Measurements from ENCODE around the gene TMEM247. TPM values are rescaled to one million over a fixed set of nuclear protein-coding genes. Genes with fewer than 3 reads are reported as not detected.
"Not testable (repeated sequence)": the region's sequence is repeated elsewhere in the genome, so short reads cannot be mapped to it uniquely, and the experiment has no call there.

TMEM247 gene
- total RNA-seq, 1 experiment from 2014 or later, result not detected

GRCh38 chr2:46471019-46471583 is 8.3 kb upstream of the TMEM247 start:
- Histone ChIP-seq H3K27ac (ENCODE audit: low read depth, low read length, poor library complexity, severe bottlenecking) (no peak overlapping the region), H3K4me3 (ENCODE audit: low read depth, low read length, poor library complexity, severe bottlenecking) (no peak overlapping the region), H3K4me1 (ENCODE audit: insufficient read depth, low read length, poor library complexity, severe bottlenecking) (no peaks in the 10 kb centered on the region), H3K9me3 (ENCODE audit: low read depth, low read length, poor library complexity, severe bottlenecking) (no peaks in the 10 kb centered on the region), H3K36me3 (ENCODE audit: insufficient read depth, low read length, poor library complexity, severe bottlenecking) (no peaks in the 10 kb centered on the region), H3K27me3 (replicated peaks; ENCODE audit: insufficient read depth, low read depth, low read length, poor library complexity) (peaks cover 4% of the 10 kb centered on the region)
- no TSS peak for BruUV-seq (replicated peaks)
- POLR2A ChIA-PET (ENCODE audit: low non-redundant PET), result no interaction called here
- DNase-seq (ENCODE audit: low spot score), result no peak
- intact Hi-C loops (cut with micrococcal nuclease; ENCODE audit: unreplicated experiment), result no loop called here
- CTCF ChIA-PET, result no interaction called here
- TF ChIP-seq EZH2 (IDR thresholded peaks at IDR 0.05; ENCODE audit: borderline replicate concordance, low read depth, low read length, poor library complexity, severe bottlenecking) (no peak), CTCF (conservative IDR thresholded peaks at IDR 0.05; ENCODE audit: low read depth, low read length) (no peak)

- CTCF ChIA-PET, result no interaction called here
- no TSS peak for BruUV-seq (replicated peaks)
- H3K36me3 ChIP-seq (ENCODE audit: insufficient read depth, low read length, poor library complexity, severe bottlenecking), result no peaks in the 10 kb centered on the region
These were observed 7.7 kb upstream of the TMEM247 start for GRCh38 chr2:46471697-46472096.

GRCh38 chr2:46472165-46472564 is 7.2 kb upstream of the TMEM247 start:
- BruUV-seq (replicated peaks); H3K27me3 ChIP-seq (replicated peaks; ENCODE audit: insufficient read depth, low read depth, low read length, poor library complexity); H3K27ac ChIP-seq (ENCODE audit: low read depth, low read length, poor library complexity, severe bottlenecking); H3K36me3 ChIP-seq (ENCODE audit: insufficient read depth, low read length, poor library complexity, severe bottlenecking); CTCF ChIA-PET; H3K9me3 ChIP-seq (ENCODE audit: low read depth, low read length, poor library complexity, severe bottlenecking); H3K4me3 ChIP-seq (ENCODE audit: low read depth, low read length, poor library complexity, severe bottlenecking); POLR2A ChIA-PET (ENCODE audit: low non-redundant PET); intact Hi-C loops (cut with micrococcal nuclease; ENCODE audit: unreplicated experiment); DNase-seq (ENCODE audit: low spot score); H3K4me1 ChIP-seq (ENCODE audit: insufficient read depth, low read length, poor library complexity, severe bottlenecking): not testable (repeated sequence)

More at GRCh38 chr2:46471697-46472096, 7.7 kb upstream of the TMEM247 start:
- H3K4me1 ChIP-seq (ENCODE audit: insufficient read depth, low read length, poor library complexity, severe bottlenecking), result no peaks in the 10 kb centered on the region
- POLR2A ChIA-PET (ENCODE audit: low non-redundant PET), result no interaction called here
- H3K27me3 ChIP-seq (replicated peaks; ENCODE audit: insufficient read depth, low read depth, low read length, poor library complexity), result peaks cover 4% of the 10 kb centered on the region
- TF ChIP-seq CTCF (conservative IDR thresholded peaks at IDR 0.05; ENCODE audit: low read depth, low read length) (no peak), EZH2 (IDR thresholded peaks at IDR 0.05; ENCODE audit: borderline replicate concordance, low read depth, low read length, poor library complexity, severe bottlenecking) (no peak)
- intact Hi-C loops (cut with micrococcal nuclease; ENCODE audit: unreplicated experiment), result no loop called here
- H3K9me3 ChIP-seq (ENCODE audit: low read depth, low read length, poor library complexity, severe bottlenecking), result no peaks in the 10 kb centered on the region
- no peak overlapping the region for H3K4me3 ChIP-seq (ENCODE audit: low read depth, low read length, poor library complexity, severe bottlenecking)
- H3K27ac ChIP-seq (ENCODE audit: low read depth, low read length, poor library complexity, severe bottlenecking), result no peak overlapping the region
- no peak for DNase-seq (ENCODE audit: low spot score)

- POLR2A ChIA-PET (ENCODE audit: low non-redundant PET); BruUV-seq (replicated peaks); H3K9me3 ChIP-seq (ENCODE audit: low read depth, low read length, poor library complexity, severe bottlenecking); H3K27ac ChIP-seq (ENCODE audit: low read depth, low read length, poor library complexity, severe bottlenecking); CTCF ChIA-PET; H3K36me3 ChIP-seq (ENCODE audit: insufficient read depth, low read length, poor library complexity, severe bottlenecking); H3K27me3 ChIP-seq (replicated peaks; ENCODE audit: insufficient read depth, low read depth, low read length, poor library complexity); intact Hi-C loops (cut with micrococcal nuclease; ENCODE audit: unreplicated experiment); H3K4me1 ChIP-seq (ENCODE audit: insufficient read depth, low read length, poor library complexity, severe bottlenecking); H3K4me3 ChIP-seq (ENCODE audit: low read depth, low read length, poor library complexity, severe bottlenecking); DNase-seq (ENCODE audit: low spot score): not testable (repeated sequence)
These were observed 1.9 kb upstream of the TMEM247 start for GRCh38 chr2:46477462-46477861.

All from A673 (cell line).